DOHH2 (cell line): ENCODE results near the gene MSLN.

Experiments
- H3F3A ChIP-seq: fragments of 200-600 bp; sonication (generic), shearing (Covaris generic); 2 replicates; pipeline ENCODE4 v1.6.0; 2016; ENCODE audit warnings: antibody characterized with exemption, mild to moderate bottlenecking; ENCODE audit not compliant: control insufficient read depth, insufficient read depth
- H3K27ac ChIP-seq: fragments of 200-600 bp; sonication (generic); 2 replicates; pipeline ENCODE4 v1.5.1; 2014; ENCODE audit warnings: low read depth, mild to moderate bottlenecking, low read length, moderate library complexity
- H3K27me3 ChIP-seq: fragments of 200-600 bp; sonication (generic); 2 replicates; pipeline ENCODE4 v1.6.1; 2014; ENCODE audit warnings: mild to moderate bottlenecking, low read length, mixed read lengths; ENCODE audit not compliant: control insufficient read depth
- H3K36me3 ChIP-seq: fragments of 200-600 bp; sonication (generic); 2 replicates; pipeline ENCODE4 v1.6.1; 2014; ENCODE audit warnings: mild to moderate bottlenecking, low read length, moderate library complexity, mixed read lengths; ENCODE audit not compliant: control insufficient read depth
- H3K4me1 ChIP-seq: fragments of 200-600 bp; sonication (generic); 2 replicates; pipeline ENCODE4 v1.6.1; 2014; ENCODE audit warnings: mild to moderate bottlenecking, low read length, mixed read lengths; ENCODE audit not compliant: control insufficient read depth
- H3K4me2 ChIP-seq: fragments of 200-600 bp; sonication (generic); 2 replicates; pipeline ENCODE4 v1.6.0; 2014; ENCODE audit warnings: mild to moderate bottlenecking, low read length, moderate library complexity
- H3K4me3 ChIP-seq: fragments of 200-600 bp; sonication (generic); 2 replicates; pipeline ENCODE4 v1.5.1; 2014; ENCODE audit warnings: mild to moderate bottlenecking, low read length, mixed read lengths
- H3K79me2 ChIP-seq: fragments of 200-600 bp; sonication (generic); 2 replicates; pipeline ENCODE4 v1.6.1; 2014; ENCODE audit warnings: mild to moderate bottlenecking, low read length, mixed read lengths; ENCODE audit not compliant: control insufficient read depth
- H3K9me2 ChIP-seq: fragments of 200-600 bp; sonication (generic); replicated peaks from 2 replicates; pipeline ENCODE4 v1.6.1; 2014; ENCODE audit warnings: mild to moderate bottlenecking, low read length, mixed read lengths; ENCODE audit not compliant: control insufficient read depth
- H3K9me3 ChIP-seq: fragments of 200-600 bp; sonication (generic); 2 replicates; pipeline ENCODE4 v1.6.1; 2014; ENCODE audit warnings: antibody characterized with exemption, low read length, mixed read lengths; ENCODE audit not compliant: control insufficient read depth, insufficient read depth
- H4K20me1 ChIP-seq: fragments of 200-600 bp; sonication (generic); 2 replicates; pipeline ENCODE4 v1.6.0; 2014; ENCODE audit warnings: low read depth, mild to moderate bottlenecking, antibody characterized with exemption, low read length, moderate library complexity; ENCODE audit not compliant: control insufficient read depth, insufficient read depth
- EZH2phosphoT487 ChIP-seq: fragments of 200-600 bp; sonication (generic); IDR thresholded peaks from 2 replicates; pipeline ENCODE4 v1.6.1; 2017; ENCODE audit warnings: borderline replicate concordance, mild to moderate bottlenecking, antibody characterized with exemption, low read length, moderate library complexity, mixed read lengths
- TF ChIP-seq, protein P1 (sequence below): fragments of 200-600 bp; sonication (generic); IDR thresholded peaks from one replicate; pipeline ENCODE4 v1.5.1; 2014; ENCODE audit warnings: antibody characterized with exemption, mild to moderate bottlenecking, low read depth, low read length; ENCODE audit not compliant: poor library complexity, severe bottlenecking

The MSLN gene

DNA sequence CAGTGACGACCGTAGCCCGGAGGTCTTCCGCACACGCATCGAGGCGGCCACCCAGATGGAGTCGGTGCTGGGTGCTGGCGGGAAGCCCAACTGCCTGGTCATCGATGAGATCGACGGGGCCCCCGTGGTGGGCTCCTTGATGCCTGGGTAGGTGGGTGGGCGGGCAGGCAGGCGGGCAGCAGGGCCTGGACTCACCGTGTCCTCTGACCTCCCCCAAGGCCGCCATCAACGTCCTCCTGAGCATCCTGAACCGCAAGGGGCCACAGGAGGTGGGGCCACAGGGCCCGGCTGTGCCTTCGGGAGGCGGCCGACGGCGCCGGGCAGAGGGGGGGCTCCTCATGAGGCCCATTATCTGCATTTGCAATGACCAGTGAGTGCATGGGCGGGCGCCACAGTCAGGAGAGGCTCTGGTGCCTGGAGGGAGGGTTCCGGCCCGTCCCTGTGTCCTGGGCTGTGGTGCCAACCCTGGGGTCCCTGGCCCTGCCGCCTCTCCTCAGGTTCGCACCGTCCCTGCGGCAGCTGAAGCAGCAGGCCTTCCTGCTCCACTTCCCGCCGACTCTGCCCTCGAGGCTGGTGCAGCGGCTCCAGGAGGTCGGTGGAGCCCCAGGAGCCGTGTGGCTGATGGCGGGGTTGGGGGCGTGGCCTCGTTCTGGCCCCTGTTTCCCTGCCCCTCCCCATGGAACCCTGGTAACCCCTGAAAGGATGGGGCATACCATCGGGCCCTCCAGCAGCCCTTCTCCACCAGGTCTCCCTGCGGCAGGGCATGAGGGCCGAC is 31.9 kb downstream of the MSLN start:
- Histone ChIP-seq H3K4me3 (no peak overlapping the region), H3K4me2 (no peak overlapping the region), H3K36me3 (peaks cover 51% of the 10 kb centered on the region), H3F3A (no peaks in the 10 kb centered on the region), H3K27ac (no peak overlapping the region), H4K20me1 (no peaks in the 10 kb centered on the region), H3K9me3 (no peaks in the 10 kb centered on the region), H3K9me2 (no peaks in the 10 kb centered on the region), H3K27me3 (no peaks in the 10 kb centered on the region), H3K79me2 (peaks cover 37% of the 10 kb centered on the region), H3K4me1 (peaks cover 8% of the 10 kb centered on the region)
- TF ChIP-seq EZH2phosphoT487 = no peak
- TF ChIP-seq, protein P1, sequence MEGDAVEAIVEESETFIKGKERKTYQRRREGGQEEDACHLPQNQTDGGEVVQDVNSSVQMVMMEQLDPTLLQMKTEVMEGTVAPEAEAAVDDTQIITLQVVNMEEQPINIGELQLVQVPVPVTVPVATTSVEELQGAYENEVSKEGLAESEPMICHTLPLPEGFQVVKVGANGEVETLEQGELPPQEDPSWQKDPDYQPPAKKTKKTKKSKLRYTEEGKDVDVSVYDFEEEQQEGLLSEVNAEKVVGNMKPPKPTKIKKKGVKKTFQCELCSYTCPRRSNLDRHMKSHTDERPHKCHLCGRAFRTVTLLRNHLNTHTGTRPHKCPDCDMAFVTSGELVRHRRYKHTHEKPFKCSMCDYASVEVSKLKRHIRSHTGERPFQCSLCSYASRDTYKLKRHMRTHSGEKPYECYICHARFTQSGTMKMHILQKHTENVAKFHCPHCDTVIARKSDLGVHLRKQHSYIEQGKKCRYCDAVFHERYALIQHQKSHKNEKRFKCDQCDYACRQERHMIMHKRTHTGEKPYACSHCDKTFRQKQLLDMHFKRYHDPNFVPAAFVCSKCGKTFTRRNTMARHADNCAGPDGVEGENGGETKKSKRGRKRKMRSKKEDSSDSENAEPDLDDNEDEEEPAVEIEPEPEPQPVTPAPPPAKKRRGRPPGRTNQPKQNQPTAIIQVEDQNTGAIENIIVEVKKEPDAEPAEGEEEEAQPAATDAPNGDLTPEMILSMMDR = no peak

GRCh38 chr16:793414-793813 is 32.9 kb downstream of the MSLN start:
- peaks cover 9% of the 10 kb centered on the region for H3K4me1 ChIP-seq
- H3K9me3 ChIP-seq = no peaks in the 10 kb centered on the region
- TF ChIP-seq, protein P1 = no peak
- no peak for TF ChIP-seq EZH2phosphoT487
- H4K20me1 ChIP-seq = no peaks in the 10 kb centered on the region
- no peak overlapping the region for H3K27ac ChIP-seq
- no peaks in the 10 kb centered on the region for H3K9me2 ChIP-seq
- no peaks in the 10 kb centered on the region for H3K27me3 ChIP-seq
- H3K4me2 ChIP-seq = no peak overlapping the region
- H3K36me3 ChIP-seq = peaks cover 49% of the 10 kb centered on the region
- H3F3A ChIP-seq = no peaks in the 10 kb centered on the region
- H3K79me2 ChIP-seq = peaks cover 29% of the 10 kb centered on the region
- H3K4me3 ChIP-seq = no peak overlapping the region

DNA sequence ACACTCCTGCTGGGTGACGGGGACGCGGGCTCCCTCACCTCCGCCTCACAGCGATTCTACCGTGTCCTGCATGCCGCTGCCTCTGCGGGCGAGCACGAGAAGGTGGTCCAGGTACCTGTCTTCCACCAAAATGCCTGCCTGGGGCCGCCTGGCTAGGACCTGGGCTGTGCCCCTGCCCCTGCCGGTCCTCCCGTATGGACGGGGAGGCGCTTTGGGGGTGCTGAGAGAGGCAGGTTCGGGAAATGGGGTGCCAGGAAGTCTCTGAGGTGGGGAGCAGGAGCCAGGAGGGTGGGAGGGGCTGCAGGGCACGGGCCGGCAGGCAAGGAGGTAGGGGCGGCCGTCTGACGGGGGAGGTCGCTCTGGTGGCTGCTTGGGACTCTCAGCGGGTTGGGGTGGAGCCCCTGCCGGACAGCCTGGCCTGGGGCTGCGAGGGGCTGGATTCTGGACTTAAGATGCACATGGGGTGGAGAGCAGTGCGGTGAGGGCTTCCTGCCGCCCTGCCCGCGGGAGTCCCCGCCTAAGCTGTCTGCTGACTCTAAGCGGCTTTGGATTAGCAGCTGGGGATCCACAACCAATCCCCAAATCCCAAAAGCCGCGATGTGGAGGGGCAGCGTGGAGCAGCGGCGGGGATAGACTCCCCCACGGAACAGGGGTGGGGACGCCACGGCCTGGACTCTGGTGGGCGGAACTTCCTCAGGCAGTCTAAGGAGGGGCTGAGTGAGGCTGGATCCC is 33.7 kb downstream of the MSLN start:
- no peak for TF ChIP-seq EZH2phosphoT487
- TF ChIP-seq, protein P1 = no peak
- Histone ChIP-seq H3K36me3 (peaks cover 49% of the 10 kb centered on the region), H3K4me2 (no peak overlapping the region), H3K27me3 (peaks cover 4% of the 10 kb centered on the region), H3K9me2 (no peaks in the 10 kb centered on the region), H3K4me3 (no peak overlapping the region), H3K4me1 (peaks cover 11% of the 10 kb centered on the region), H3K27ac (no peak overlapping the region), H3K9me3 (no peaks in the 10 kb centered on the region), H4K20me1 (peaks cover 5% of the 10 kb centered on the region; the same call in 1 of the 2 replicates), H3F3A (no peaks in the 10 kb centered on the region), H3K79me2 (peaks cover 21% of the 10 kb centered on the region)
